ENCODE data around the gene C1orf115. TPM values are rescaled to one million over a fixed set of nuclear protein-coding genes. Genes with fewer than 3 reads are reported as not detected.
"Not testable (repeated sequence)": the region's sequence is repeated elsewhere in the genome, so short reads cannot be mapped to it uniquely, and the experiment has no call there.

The C1orf115 gene
- total and polyA plus RNA-seq, 7 donors, result 3.9 to 197 (median 8.9) TPM

GRCh38 chr1:220717800-220718640 lies 27.9 kb downstream of the C1orf115 start:
- no peak overlapping the region for H3K27ac ChIP-seq
- no peak overlapping the region for H3K4me3 ChIP-seq
- DNase-seq, result no peak
- intact Hi-C loops (cut with DNase I), result no loop called here
- WGBS, 2 donors, result 89 to 90% methylated on average over 20 of the region's 20 CpGs
- no peaks in the 10 kb centered on the region for H3K4me1 ChIP-seq
- TF ChIP-seq POLR2A (IDR thresholded peaks at IDR 0.05), result no peak
- no peak for TF ChIP-seq POLR2AphosphoS5 (IDR thresholded peaks at IDR 0.05)
- TF ChIP-seq EP300 (IDR thresholded peaks at IDR 0.05), result no peak
- TF ChIP-seq CTCF (IDR thresholded peaks at IDR 0.05), result no peak
- no peaks in the 10 kb centered on the region for H3K36me3 ChIP-seq
- H3K27me3 ChIP-seq, result no peaks in the 10 kb centered on the region
- H3K9me3 ChIP-seq, result no peaks in the 10 kb centered on the region

GRCh38 chr1:220721266-220721665 lies 31.1 kb downstream of the C1orf115 start:
- WGBS, 2 donors, result 80 to 89% methylated on average over 7 of the region's 7 CpGs

GRCh38 chr1:220726634-220727033 lies 36.5 kb downstream of the C1orf115 start:
- Histone ChIP-seq H3K4me1 (no peaks in the 10 kb centered on the region), H3K27ac (no peak overlapping the region), H3K4me3 (no peak overlapping the region), H3K36me3 (no peaks in the 10 kb centered on the region), H3K9me3 (no peaks in the 10 kb centered on the region), H3K27me3 (no peaks in the 10 kb centered on the region)
- WGBS, 2 donors, result 88 to 90% methylated on average over 3 of the region's 3 CpGs
- intact Hi-C loops (cut with DNase I), result no loop called here
- no peak for TF ChIP-seq POLR2A (IDR thresholded peaks at IDR 0.05)
- no peak for TF ChIP-seq EP300 (IDR thresholded peaks at IDR 0.05)
- no peak for TF ChIP-seq CTCF (IDR thresholded peaks at IDR 0.05)
- no peak for TF ChIP-seq POLR2AphosphoS5 (IDR thresholded peaks at IDR 0.05)
- no peak for DNase-seq

More at GRCh38 chr1:220721266-220721665, 31.1 kb downstream of the C1orf115 start:
- H3K4me1 ChIP-seq; intact Hi-C loops (cut with DNase I); H3K9me3 ChIP-seq; H3K4me3 ChIP-seq; H3K27me3 ChIP-seq; DNase-seq; H3K27ac ChIP-seq; H3K36me3 ChIP-seq: not testable (repeated sequence)

GRCh38 chr1:220727519-220727918 lies 37.4 kb downstream of the C1orf115 start:
- WGBS, 2 donors, result 89 to 97% methylated on average over 1 of the region's 1 CpG
- DNase-seq, result no peak
- no peaks in the 10 kb centered on the region for H3K27me3 ChIP-seq
- H3K4me3 ChIP-seq, result no peak overlapping the region
- no peak overlapping the region for H3K27ac ChIP-seq
- no peak for TF ChIP-seq POLR2A (IDR thresholded peaks at IDR 0.05)
- no peak for TF ChIP-seq POLR2AphosphoS5 (IDR thresholded peaks at IDR 0.05)
- TF ChIP-seq CTCF (IDR thresholded peaks at IDR 0.05), result no peak
- TF ChIP-seq EP300 (IDR thresholded peaks at IDR 0.05), result no peak
- H3K4me1 ChIP-seq, result peaks cover 0 to under 1% (median 0%) of the 10 kb centered on the region in 4 donors
- intact Hi-C loops (cut with DNase I), result no loop called here
- no peaks in the 10 kb centered on the region for H3K9me3 ChIP-seq
- no peaks in the 10 kb centered on the region for H3K36me3 ChIP-seq

GRCh38 chr1:220730486-220730885 lies 40.3 kb downstream of the C1orf115 start:
- Histone ChIP-seq H3K27ac (no peak overlapping the region), H3K27me3 (no peaks in the 10 kb centered on the region), H3K36me3 (no peaks in the 10 kb centered on the region), H3K4me3 (no peak overlapping the region), H3K9me3 (no peaks in the 10 kb centered on the region), H3K4me1 (peaks cover 0 to 22% (median 11%) of the 10 kb centered on the region in 4 donors)
- intact Hi-C loops (cut with DNase I), result no loop called here
- 87 to 91% methylated on average over 2 of the region's 2 CpGs for WGBS, 2 donors
- no peak for DNase-seq
- TF ChIP-seq CTCF (IDR thresholded peaks at IDR 0.05), result no peak
- no peak for TF ChIP-seq POLR2A (IDR thresholded peaks at IDR 0.05)
- TF ChIP-seq EP300 (IDR thresholded peaks at IDR 0.05), result no peak
- TF ChIP-seq POLR2AphosphoS5 (IDR thresholded peaks at IDR 0.05), result no peak

All from sigmoid colon (tissue), 7 donors.